ENCODE results near the gene EN1. TPM values are rescaled to one million over a fixed set of nuclear protein-coding genes. Genes with fewer than 3 reads are reported as not detected.

The EN1 gene
- total and polyA plus RNA-seq, 2 donors (not counting 3 experiments of a cell fraction or from before 2014, with no cell fraction given) = not detected

GRCh38 chr2:118874324-118874723 lies 26.9 kb upstream of the EN1 start:
- no peak for FAIRE-seq
- ChIA-PET CTCF (no interaction called here), POLR2A (no interaction called here)
- no peaks in the 10 kb centered on the region for H3K27me3 ChIP-seq (ENCODE audit: control insufficient read depth in 2 of 2, insufficient read depth in 2 of 2, low read length in 2 of 2)
- dilution Hi-C loops (cut with MboI; ENCODE audit: extremely low pct_ligation_motif_present, low sequenced_read_pairs) (no loop called here), intact Hi-C loops (cut with micrococcal nuclease) (no loop called here)
- H3K79me2 ChIP-seq (ENCODE audit: control insufficient read depth, insufficient read depth, low read length) = no peaks in the 10 kb centered on the region
- H2AFZ ChIP-seq (ENCODE audit: low read depth, low read length) = no peak overlapping the region
- no peaks in the 10 kb centered on the region for H3K9me3 ChIP-seq (replicated peaks; ENCODE audit: control insufficient read depth, insufficient read depth, low read length)
- no peak for DNase-seq (ENCODE audit: low read depth, low spot score)
- no peak for TF ChIP-seq CTCF (IDR thresholded peaks at IDR 0.05; ENCODE audit: extremely low read depth in 1 of 2, insufficient read depth in 1 of 2, low read depth in 1 of 2, low read length in 2 of 2)
- TF ChIP-seq FOS (IDR thresholded peaks at IDR 0.05; ENCODE audit: borderline replicate concordance, insufficient read depth, low read length) = no peak
- TF ChIP-seq MYC (IDR thresholded peaks at IDR 0.05; ENCODE audit: low read depth, low read length) = no peak
- TF ChIP-seq EZH2 (IDR thresholded peaks at IDR 0.05; ENCODE audit: borderline replicate concordance, low read depth, low read length, severe bottlenecking) = no peak
- TF ChIP-seq POLR2AphosphoS5 (IDR thresholded peaks at IDR 0.05; ENCODE audit: insufficient read depth, low read depth, low read length) = no peak
- no peak for TF ChIP-seq POLR2A (IDR thresholded peaks at IDR 0.05; ENCODE audit: low read depth, low read length)
- no peak for TF ChIP-seq MAX (IDR thresholded peaks at IDR 0.05; ENCODE audit: insufficient read depth, insufficient read length)
- no peak for TF ChIP-seq GATA2 (IDR thresholded peaks at IDR 0.05; ENCODE audit: insufficient read depth, insufficient read length, low read depth, low read length)
- no peak for TF ChIP-seq JUN (IDR thresholded peaks at IDR 0.05; ENCODE audit: borderline replicate concordance, insufficient read depth, insufficient read length, low read depth)
- H3K9ac ChIP-seq (replicated peaks; ENCODE audit: extremely low read depth, insufficient read depth, low read length) = no peak overlapping the region
- no peak overlapping the region for H3K27ac ChIP-seq (ENCODE audit: insufficient read depth, low read depth, low read length)
- H4K20me1 ChIP-seq (replicated peaks; ENCODE audit: control insufficient read depth, extremely low read depth, insufficient read depth, low read length) = no peaks in the 10 kb centered on the region
- no TSS peak for BruUV-seq (replicated peaks)
- no peaks in the 10 kb centered on the region for H3K9me1 ChIP-seq (replicated peaks; ENCODE audit: control insufficient read depth, extremely low read depth, insufficient read depth, low read length)
- H3K4me3 ChIP-seq (replicated peaks in 1 of 3; ENCODE audit: insufficient read depth in 1 of 3, low read depth in 1 of 3, low read length in 3 of 3) = no peak overlapping the region
- no peaks in the 10 kb centered on the region for H3K36me3 ChIP-seq (ENCODE audit: control insufficient read depth in 2 of 2, extremely low read depth in 1 of 2, insufficient read depth in 2 of 2, low read length in 2 of 2)
- H3K4me2 ChIP-seq (ENCODE audit: insufficient read depth, low read length) = no peak overlapping the region
- H3K4me1 ChIP-seq (ENCODE audit: control insufficient read depth, extremely low read depth, insufficient read depth, low read length) = no peaks in the 10 kb centered on the region

Measured in endothelial cell of umbilical vein (primary cell).